HL-60 (cell line): ENCODE data around the gene OR51B4.

ENCODE experiments used
- DNase-seq, 2 experiments: peaks; one replicate each; pipeline ENCODE4 v3.0.0-alpha.2; 2010 to 2020; ENCODE audit warnings: low read depth in 1 of 2, low spot score in 1 of 2
- H3K27ac ChIP-seq: fragments of 250-450 bp; sonication (Bioruptor Pico); replicated peaks from 2 replicates; pipeline ENCODE4 v1.5.1; 2020; ENCODE audit warnings: mild to moderate bottlenecking, moderate library complexity
- H3K27me3 ChIP-seq: fragments of 250-450 bp; sonication (Bioruptor Pico); 2 replicates; pipeline ENCODE4 v1.5.1; 2021; ENCODE audit warnings: mild to moderate bottlenecking, moderate library complexity; ENCODE audit not compliant: insufficient read depth, poor library complexity, severe bottlenecking
- H3K4me3 ChIP-seq: replicated peaks from 2 replicates; pipeline ENCODE4 v1.5.1; 2011; ENCODE audit warnings: mild to moderate bottlenecking, control low read depth, low read length; ENCODE audit not compliant: insufficient read depth
- GABPA ChIP-seq: IDR thresholded peaks from 2 replicates; pipeline ENCODE4 v1.6.1; 2012; ENCODE audit warnings: low read depth
- POLR2AphosphoS5 ChIP-seq: IDR thresholded peaks from 2 replicates; pipeline ENCODE4 v1.6.1; 2012; ENCODE audit warnings: low read depth
- SPI1 ChIP-seq: IDR thresholded peaks from 2 replicates; pipeline ENCODE4 v1.6.1; 2012; ENCODE audit warnings: low read depth, mild to moderate bottlenecking, borderline replicate concordance
- TF ChIP-seq, protein P1 (sequence below): IDR thresholded peaks from one replicate; pipeline ENCODE4 v1.5.1; 2011; ENCODE audit warnings: low read length, control low read depth, inconsistent platforms; ENCODE audit not compliant: insufficient read depth
- TF ChIP-seq, protein P2 (sequence below): IDR thresholded peaks from 2 replicates; pipeline ENCODE4 v1.6.1; 2012; ENCODE audit warnings: low read depth; ENCODE audit not compliant: insufficient replicate concordance

The OR51B4 gene

DNA sequence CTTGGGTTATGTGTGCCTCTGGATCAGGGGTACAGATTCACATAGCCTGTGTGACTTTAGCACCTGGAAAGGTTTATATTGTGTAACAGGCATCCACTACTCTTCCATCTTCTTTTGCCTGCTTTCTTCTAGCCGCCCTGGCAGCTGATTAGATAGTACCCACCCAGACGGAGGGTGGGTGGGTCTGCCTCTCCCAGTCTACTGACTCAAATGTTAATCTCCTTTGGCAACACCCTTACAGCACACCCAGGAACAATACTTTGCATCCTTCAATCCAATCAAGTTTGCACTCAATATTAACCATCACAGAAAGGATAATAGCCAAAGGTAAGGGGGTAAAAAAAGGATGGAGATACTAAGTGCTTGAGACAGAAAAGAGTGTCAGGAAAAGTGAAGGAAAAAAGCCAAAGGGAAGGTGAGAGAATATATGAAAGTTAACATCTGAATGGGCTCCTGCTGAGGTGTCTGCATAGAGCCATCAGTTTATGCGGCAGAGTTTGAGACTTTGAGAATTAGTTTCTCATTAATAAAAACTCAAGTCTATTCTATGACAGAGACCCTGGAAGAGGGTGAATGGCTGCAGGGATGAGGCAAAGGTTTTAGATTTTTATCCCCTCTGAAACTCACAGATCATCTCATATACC is 46.9 kb upstream of the OR51B4 start:
- no peak overlapping the region for H3K27ac ChIP-seq
- TF ChIP-seq, protein P1, sequence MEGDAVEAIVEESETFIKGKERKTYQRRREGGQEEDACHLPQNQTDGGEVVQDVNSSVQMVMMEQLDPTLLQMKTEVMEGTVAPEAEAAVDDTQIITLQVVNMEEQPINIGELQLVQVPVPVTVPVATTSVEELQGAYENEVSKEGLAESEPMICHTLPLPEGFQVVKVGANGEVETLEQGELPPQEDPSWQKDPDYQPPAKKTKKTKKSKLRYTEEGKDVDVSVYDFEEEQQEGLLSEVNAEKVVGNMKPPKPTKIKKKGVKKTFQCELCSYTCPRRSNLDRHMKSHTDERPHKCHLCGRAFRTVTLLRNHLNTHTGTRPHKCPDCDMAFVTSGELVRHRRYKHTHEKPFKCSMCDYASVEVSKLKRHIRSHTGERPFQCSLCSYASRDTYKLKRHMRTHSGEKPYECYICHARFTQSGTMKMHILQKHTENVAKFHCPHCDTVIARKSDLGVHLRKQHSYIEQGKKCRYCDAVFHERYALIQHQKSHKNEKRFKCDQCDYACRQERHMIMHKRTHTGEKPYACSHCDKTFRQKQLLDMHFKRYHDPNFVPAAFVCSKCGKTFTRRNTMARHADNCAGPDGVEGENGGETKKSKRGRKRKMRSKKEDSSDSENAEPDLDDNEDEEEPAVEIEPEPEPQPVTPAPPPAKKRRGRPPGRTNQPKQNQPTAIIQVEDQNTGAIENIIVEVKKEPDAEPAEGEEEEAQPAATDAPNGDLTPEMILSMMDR, result no peak
- TF ChIP-seq POLR2AphosphoS5 (no peak), GABPA (no peak), SPI1 (no peak)
- H3K27me3 ChIP-seq, result peaks cover 2% of the 10 kb centered on the region
- DNase-seq, result no peak
- no peak overlapping the region for H3K4me3 ChIP-seq

DNA sequence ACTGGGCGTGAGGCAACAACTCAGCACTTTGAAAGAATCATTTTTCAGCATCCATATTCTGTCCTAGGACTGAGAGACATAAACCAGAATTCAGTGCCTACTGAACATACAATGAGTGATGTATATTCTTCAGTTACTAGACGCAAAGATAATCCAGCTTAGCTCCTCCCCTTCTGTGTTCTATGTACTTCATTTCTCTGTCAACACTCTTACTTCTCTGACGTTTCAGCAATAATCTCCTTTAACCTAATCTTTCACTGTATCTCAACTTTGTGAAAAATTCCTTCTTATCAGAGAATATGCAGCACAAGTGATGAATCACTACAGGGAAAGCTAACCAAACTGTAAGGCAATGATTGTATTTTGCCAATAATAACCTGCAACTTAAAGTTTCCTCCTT is 44.1 kb upstream of the OR51B4 start:
- TF ChIP-seq, protein P2, sequence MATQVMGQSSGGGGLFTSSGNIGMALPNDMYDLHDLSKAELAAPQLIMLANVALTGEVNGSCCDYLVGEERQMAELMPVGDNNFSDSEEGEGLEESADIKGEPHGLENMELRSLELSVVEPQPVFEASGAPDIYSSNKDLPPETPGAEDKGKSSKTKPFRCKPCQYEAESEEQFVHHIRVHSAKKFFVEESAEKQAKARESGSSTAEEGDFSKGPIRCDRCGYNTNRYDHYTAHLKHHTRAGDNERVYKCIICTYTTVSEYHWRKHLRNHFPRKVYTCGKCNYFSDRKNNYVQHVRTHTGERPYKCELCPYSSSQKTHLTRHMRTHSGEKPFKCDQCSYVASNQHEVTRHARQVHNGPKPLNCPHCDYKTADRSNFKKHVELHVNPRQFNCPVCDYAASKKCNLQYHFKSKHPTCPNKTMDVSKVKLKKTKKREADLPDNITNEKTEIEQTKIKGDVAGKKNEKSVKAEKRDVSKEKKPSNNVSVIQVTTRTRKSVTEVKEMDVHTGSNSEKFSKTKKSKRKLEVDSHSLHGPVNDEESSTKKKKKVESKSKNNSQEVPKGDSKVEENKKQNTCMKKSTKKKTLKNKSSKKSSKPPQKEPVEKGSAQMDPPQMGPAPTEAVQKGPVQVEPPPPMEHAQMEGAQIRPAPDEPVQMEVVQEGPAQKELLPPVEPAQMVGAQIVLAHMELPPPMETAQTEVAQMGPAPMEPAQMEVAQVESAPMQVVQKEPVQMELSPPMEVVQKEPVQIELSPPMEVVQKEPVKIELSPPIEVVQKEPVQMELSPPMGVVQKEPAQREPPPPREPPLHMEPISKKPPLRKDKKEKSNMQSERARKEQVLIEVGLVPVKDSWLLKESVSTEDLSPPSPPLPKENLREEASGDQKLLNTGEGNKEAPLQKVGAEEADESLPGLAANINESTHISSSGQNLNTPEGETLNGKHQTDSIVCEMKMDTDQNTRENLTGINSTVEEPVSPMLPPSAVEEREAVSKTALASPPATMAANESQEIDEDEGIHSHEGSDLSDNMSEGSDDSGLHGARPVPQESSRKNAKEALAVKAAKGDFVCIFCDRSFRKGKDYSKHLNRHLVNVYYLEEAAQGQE, result no peak
- no peak for TF ChIP-seq POLR2AphosphoS5
- TF ChIP-seq SPI1, result no peak
- TF ChIP-seq GABPA, result no peak
- TF ChIP-seq, protein P1, result no peak
- no peak for DNase-seq
- Histone ChIP-seq H3K4me3 (no peak overlapping the region), H3K27me3 (peaks cover 4% of the 10 kb centered on the region), H3K27ac (no peak overlapping the region)

DNA sequence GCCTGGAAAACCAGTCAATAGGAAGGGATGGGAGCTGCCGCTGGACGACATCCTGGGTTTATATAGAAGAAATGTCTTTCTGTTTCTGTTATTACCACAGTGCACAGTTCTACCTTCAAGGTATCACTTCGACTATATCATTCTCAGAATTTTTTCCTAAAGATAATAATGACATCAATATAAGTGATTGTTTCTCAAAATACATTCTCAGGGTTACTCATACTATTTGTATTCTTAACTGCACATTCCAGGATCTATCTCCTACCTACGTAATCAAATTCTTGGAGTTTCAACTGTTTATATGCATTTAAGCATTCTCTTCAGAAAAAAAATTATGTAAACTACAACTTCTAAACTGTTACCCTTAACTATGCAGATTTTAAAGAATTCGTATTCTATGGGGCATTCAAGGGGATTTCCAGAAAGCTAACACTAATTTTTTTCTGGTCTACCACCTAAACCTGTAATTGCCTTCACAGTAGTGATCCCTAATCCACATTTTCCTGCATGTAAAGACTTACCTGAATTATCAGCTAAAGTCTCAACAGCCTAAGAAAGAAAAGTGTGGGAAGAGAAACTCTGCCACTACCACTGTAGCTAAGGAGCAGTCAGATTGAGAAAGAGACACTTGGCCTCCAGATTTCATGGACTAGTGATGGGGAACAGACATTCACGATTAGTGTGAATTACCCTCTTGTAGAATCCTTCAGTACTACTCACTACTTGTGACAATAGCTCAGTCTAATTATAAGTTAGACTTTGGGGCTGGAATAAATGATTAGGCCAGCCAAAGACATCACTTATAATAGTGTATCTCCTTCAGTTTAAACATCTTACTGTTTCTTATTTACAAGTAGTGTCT is 42.0 kb upstream of the OR51B4 start, which contains the start of gene OR51B5:
OR51B5 (minus strand) TSS at position 51 of the 862 bp plus-strand sequence; CDS start at position 51, 0 bp downstream.
- peaks cover 2% of the 10 kb centered on the region for H3K27me3 ChIP-seq
- H3K4me3 ChIP-seq, result no peak within 1 kb of the TSS
- no peak within 1 kb of the TSS for H3K27ac ChIP-seq
- TF ChIP-seq POLR2AphosphoS5 (no peak), GABPA (no peak), SPI1 (no peak)
- TF ChIP-seq, protein P2, result no peak
- TF ChIP-seq, protein P1, result no peak
- DNase-seq, result no peak
